SKM-1 treated with dmso at 0.1 percent for 144 hours (cell line): ENCODE results near the gene RNF207.

Experiments
- DNase-seq: peaks from one replicate; lab custom pipeline; 2025; ENCODE audit not compliant: unreplicated experiment; lab: John Stamatoyannopoulos, UW

Gene RNF207

DNA sequence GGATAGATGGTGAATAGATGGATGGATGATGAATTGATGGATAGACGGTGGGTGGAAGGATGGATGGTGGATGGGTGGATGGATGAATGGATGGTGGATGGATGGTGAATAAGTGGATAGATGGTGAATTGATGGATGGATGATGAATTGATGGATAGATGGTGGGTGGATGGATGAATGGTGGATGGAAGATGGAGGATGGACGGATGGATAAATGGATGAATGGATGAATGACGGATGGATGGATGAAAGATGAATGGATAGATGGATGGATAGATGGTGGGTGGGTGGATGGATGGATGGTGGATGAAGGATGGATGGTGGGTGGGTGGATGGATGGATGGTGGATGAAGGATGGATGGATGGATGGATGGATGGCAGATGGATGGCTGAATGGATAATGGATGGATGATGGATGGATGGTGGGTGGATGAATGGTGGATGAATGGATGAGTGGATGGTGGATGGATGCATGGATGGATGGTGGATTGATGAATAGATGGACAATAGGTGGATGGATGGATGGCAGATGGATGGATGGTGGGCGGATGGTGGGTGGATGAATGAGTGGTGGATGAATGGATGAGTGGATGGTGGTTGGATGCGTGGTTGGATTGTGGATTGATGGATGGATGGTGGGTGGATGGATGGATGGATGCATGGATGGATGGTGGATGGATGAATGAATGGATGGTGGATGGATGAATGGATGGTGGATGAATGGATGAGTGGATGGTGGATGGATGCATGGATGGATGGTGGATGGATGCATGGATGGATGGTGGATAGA, 31.1 kb upstream of the RNF207 start:
- no peak for DNase-seq

DNA sequence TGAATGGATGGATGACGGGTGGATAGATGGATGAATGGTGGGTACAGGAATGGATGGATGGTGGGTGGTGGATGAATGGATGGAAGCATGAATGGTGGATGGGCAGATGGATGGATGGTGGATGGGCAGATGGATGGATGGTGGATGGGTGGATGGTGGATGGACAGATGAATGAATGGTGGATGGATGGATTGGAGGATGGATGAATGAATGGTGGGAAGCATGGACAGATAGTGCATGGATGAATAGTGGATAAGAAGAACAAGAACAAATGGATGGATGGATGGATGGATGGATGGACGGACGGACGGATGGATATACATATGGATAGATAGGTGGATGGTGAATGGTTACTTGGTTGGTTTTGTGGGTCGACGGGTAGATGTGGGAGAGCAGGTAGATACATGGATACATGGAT, 30.5 kb upstream of the RNF207 start:
- no peak for DNase-seq

DNA sequence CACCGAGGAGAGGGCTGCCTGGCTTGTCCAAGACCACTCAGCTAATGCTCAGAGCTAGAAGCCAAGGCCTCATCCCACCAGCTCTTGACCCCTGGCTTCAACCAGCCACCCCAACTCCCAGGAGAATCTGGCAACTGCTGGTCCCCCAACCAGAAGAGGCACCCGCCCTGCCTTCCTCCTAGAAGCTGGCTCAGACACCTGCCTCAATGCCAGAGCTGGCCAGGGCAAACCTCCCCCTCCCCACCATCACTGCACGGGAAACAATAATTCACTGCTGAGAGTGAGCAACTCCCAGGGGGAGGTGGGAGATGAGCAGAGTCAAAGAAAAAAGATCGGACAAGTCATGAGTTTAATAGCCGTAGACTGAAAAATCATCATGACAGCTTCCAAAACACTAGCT, 29.1 kb upstream of the RNF207 start:
- no peak for DNase-seq

DNA sequence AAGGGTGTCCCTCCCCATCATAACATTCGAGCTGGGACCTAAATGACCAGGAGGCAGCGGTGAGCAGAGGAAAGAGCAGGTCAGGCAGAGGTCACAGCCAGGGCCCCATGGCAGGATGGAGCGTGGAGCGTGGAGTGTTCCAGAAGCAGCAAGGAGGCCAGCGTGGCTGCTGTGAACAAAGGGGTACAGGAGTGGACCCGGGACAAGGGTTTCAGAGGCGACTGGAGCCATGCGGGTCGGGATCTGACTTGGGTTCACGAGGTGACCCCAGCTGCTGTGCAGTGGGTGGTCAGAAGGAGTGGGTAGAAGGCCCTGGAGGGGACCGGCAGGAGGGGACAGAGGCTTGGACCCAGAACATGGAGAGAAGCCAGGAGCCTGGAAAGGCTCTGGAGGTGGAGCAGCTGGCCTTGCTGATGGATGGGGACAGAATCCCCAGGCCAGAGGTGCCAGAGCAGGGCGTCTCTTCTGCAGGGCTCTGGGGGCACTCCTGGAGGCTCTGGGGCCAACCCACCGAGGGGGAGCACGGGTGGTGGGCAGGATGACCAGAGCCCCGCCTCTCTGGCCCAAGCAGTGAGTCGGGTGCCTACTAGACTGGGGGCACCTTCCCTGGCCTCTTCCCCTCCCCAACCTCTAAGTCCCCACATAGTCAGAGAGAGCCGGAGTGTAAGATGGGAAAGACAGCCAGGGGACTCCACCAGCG, 28.1 kb upstream of the RNF207 start:
- no peak for DNase-seq

DNA sequence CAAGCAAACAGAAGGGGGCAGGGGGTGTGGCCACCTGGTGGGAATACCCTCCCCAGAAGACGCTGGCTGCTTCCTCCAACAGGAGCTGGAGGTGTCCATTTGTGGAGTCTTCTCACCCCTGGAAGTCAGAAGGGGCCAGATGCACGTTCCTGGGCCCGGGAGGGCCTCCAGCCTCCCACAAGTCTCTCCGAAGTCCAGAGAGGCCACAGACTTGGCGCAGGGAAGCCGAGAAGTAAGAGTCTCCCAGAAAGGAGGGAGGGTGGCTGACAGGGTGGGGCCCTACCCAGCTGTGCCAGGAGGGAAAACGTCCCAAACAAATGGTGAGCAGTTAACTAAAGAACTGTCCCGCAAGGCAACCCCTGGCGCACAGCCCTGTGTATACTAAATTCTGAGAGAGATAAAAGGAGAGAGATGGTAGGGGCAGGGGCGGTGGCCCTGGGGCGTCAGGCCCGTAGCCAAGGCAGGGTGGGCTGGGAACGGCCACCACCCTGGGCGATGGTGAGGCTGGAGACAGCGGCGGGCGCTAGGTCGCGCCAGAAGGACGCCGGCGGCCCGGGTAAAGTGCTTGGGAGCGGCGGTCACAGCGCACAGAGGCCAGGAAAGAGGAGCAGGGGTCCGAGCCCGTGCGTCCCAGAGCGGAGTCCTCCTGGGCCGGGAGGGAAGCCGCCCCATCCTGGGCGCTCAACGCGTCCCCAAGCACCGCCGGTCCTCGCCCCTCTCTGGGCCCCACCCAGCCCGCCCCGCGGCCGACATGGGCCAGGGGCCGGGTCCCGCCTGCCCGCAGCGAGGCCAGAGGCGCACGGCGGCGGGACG, 27.0 kb upstream of the RNF207 start:
- no peak for DNase-seq

DNA sequence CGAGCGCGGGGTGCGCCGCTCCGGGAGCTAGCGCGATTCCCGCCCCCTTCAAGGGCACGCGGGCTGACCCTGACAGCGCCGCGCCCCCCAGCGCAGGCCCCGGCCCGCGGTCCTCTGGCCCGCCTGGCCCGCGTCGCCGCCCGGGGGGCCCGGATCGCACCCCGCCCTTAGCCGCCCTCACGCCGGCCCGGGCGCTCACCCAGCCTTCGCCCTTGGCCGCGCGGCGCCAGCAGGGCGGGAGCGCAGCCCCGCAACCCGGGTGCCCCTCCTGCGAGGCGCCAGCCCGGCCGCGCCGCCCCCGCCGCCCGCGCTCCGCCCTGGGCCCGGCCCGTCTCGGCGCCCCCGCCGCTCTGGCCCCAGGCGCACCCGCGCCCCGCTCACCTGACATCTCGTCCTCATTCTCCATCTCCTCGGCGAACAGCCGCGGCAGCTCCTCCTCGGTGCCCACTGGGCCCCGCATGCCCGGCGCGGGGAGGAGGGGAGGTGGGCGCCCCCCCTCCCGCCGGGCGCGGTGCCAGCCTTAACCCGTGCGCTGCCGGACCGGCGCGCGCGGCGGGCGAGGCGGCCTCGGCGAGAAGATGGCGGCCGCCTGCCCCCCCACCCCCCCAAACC, 26.2 kb upstream of the RNF207 start:
- DNase-seq: no peak

DNA sequence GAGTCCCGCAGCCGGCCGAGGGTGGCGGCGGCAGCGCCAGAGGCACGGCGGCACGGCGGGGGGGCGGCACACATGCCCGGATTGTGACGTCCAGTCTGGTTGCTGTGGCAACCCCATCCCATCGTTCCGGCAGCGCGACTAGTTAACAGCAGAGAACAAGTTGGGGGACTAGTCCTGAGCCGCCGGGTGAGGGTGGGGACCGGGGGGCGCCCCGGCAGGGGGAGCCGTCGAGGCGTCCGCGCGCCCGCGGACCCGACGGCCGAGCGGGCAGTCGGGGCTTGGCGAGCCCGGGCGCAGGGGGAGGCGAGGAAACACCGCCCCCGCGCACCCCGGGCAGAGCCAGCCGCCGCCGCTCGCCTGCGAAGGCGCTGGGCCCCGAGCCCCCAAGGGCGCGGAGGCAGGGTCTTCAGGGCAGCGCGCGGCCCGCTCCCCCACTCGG, 25.6 kb upstream of the RNF207 start, which contains the start of gene CHD5:
Gene CHD5 (minus strand): TSS at position 54 of the 439 bp plus-strand sequence. CDS start 298 bp downstream, outside the sequence.
- no peak for DNase-seq

DNA sequence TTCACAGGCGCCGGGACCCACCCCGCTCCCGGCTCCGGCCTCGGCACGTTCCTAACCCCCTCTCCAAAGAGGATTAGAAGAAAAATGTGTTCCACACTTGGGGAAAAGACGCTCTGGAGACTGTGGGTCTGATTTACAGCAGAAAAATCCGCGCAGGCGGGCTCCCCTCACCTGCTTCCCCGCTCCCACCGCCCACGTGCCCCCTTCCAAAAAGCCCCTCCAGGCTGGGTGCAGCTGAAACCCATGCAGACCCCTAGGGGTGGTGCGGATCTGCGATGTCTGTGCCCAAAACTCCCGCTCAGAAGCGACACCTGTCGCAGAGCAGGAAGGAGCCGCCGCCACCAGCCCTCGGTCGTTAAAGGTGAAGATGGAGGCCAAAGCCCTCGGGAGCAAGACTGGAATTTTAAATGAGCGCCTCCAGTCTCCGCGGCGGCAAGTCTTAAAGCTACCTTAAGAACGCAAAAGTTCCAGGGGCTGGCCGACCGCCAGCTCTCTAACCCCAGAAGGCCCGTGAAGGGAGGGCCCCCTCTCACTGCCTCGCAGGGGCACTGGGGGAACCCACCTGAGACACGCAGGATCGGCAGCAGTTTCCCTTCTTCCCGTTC, 25.1 kb upstream of the RNF207 start:
- no peak for DNase-seq

DNA sequence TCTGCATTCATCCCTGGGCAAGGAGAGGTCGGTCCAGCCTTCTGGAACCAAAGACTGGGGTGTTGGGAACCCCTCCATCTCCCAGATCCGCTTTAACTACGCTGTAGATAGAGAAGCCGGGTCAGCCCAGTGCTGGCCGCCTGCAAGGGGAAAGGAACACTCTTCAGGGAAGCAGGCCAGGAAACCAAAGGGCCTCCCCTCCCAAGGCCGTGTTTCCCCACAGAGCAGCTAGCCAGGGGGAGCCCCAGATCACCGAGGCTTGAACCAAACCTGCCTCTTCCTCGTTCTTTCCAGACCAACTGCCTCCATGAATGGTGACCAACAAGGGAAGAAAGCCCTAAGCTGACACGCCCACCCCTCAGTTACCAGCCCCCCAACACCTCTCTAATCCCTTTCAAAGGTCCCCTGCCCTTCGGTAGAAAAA, 24.6 kb upstream of the RNF207 start:
- DNase-seq: no peak

DNA sequence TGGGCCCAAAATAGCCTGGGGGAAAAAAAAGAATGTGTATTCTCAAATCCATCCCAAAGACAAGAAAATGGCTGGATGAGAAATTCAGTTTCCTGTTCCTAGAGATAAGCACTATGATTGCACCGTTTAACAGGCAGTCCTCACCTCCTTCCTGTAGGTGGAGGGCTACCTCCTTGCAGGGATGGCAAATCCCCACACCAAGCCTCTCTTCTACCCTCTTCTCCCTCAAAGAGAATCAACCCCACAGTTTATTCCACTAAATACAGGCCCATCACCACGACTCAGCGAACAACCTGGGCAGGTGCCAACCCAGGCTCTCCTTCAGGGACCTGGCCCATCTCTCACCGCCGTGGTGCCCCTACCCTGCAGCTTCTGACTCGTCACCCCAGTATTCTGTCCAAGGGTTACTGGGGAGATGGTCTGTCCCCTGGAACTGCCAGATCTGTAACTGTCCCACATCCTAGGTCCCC, 22.4 kb upstream of the RNF207 start:
- DNase-seq: no peak

DNA sequence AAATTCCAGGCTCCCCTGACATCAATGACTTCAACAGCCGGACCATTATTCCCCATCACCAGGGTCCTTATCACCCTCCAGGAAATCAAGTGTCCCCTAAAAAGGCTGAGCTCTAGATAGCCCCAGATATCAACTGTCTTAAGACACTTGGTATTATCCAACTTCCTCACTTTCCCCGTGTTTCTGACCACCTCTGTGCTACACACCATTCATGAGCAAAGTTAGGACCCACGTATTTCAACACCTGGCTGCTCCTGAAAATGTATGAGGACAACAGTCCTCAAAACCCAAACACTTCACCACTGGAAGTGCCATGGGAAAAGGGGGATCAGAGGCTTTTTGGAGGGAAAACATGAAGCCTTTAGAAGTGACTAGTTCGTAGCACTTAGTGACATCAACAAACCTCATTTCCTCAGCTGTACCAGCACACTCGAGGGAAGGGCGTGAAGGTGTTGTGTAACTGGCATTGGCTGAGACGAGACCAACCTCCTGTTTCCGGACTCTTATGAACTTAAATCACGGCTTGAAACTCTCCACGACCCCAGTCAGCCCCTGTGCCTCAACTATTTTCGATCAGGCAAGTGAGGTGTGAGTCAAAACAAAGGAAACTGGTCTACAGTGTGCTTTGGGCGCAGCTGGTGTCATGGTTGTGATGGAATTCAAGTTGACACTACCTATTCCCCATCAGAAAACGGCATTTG, 21.7 kb upstream of the RNF207 start:
- peak; percentile 24 for DNase-seq

DNA sequence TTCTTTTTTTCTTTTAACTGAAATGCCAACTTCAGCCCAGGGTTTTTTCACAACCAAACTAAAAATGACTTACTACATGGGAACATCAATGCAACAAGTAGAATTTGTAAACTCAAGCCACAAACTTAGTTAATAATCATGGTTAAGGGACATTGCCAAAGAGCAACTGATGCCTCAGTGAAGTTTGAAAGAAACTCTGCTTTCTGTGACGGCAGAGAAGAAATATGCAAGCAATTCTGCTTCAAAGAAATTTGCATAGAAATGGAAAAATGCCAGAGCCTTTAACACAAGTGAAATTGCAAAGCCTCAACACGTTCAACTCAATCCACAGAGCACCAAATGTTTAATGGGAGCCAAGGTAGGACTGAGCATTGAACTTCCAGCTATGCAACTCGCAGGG, 20.8 kb upstream of the RNF207 start:
- DNase-seq: no peak

DNA sequence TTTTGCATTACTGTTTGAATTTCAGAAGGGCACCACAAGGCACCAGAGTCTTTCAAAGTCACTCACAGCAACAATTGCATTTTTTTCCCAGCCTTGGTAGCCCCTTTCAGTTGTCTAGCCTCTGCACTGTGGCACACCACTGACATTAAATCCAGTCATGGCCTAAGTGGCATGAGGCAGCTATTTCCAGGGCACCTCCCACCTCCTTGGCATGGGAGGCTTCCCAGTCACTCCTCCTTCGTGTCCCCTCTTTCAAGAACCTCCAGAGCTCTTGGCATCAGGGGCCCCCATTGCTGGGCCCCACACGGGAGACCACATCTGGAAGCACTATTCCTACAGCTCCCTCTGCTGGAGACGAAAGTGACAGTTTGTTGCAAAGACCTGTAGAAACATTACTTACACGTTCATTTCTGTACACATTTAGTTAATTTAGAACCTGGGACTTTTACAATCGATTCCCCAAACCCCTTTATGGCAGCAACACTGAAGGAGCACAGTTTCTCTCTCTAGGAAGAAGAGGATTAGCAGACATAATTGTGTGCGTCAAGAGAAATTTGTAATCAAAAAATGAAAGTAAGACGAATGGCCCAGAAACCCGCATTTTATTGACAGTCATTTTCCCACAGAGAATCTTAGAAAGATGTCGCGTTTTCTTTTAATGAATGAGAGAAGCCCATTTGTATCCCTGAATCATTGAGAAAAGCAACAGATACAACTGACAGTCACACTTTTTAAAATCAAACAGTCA, 20.1 kb upstream of the RNF207 start:
- no peak for DNase-seq

DNA sequence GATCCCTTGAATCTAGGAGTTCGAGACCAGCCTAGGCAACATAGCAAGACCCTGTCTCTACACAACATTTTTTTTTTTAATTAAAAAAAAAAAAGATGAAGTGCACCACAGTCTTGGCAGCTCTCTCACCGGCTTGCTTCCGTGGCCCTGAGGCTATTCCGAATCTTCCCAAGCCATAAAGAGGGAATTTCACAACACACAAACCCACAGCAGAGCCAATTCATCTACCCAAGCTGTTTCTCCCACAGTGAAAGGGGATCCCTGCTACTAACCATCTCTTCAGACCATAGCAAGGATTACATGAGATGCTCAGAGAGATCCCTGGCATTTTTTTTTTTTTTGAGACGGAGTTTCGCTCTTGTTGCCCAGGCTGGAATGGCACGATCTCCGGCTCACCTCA, 17.5 kb upstream of the RNF207 start:
- DNase-seq: no peak

DNA sequence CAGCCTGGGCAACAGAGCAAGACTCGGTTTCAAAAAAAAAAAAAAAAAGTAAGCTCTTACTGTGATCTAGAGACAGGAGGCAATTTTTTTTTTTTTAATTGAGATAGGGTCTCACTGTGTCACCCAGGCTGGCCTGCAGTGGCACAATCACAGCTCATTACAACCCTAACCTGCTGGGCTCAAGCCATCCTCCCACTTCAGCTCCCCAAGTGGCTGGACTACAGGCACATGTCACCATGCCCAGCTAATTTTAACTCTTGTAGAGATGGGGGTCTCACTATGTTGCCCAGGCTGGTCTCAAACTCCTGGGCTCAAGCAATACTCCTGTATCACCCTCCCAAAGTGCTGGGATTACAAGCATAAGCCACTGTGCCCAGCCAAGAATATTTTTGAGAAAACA, 14.0 kb upstream of the RNF207 start:
- DNase-seq: no peak

DNA sequence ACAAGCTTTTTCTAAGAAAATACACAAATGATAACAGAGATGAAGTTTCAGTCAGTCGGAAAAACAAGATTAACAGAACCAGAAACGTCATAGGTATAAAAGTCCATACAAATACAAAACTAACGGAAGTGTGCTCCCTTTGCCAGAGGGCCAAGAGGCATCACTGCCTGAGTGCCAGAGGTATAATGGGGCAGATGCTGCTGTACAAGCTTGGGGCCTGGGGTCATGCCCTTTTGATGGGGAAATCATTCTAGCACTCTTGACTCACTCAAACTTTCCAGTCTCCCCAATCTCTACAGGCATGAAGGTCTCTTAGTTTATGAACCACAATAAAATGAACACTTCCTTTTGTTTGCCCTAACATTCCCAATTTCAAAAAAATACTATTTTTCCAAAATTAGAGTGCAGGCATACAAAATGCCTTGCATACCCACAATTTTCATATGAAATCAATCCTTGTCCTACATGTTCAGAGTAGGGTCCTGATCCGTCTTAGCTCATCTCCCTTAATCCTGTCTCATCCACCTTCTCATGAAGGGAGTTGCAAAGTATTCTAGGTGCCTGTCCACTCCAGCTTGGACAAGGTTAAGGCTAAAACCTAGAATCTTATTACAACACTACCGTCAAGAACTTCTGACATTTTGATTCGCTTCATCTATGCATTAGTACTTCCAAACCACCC, 8.0 kb upstream of the RNF207 start:
- no peak for DNase-seq

DNA sequence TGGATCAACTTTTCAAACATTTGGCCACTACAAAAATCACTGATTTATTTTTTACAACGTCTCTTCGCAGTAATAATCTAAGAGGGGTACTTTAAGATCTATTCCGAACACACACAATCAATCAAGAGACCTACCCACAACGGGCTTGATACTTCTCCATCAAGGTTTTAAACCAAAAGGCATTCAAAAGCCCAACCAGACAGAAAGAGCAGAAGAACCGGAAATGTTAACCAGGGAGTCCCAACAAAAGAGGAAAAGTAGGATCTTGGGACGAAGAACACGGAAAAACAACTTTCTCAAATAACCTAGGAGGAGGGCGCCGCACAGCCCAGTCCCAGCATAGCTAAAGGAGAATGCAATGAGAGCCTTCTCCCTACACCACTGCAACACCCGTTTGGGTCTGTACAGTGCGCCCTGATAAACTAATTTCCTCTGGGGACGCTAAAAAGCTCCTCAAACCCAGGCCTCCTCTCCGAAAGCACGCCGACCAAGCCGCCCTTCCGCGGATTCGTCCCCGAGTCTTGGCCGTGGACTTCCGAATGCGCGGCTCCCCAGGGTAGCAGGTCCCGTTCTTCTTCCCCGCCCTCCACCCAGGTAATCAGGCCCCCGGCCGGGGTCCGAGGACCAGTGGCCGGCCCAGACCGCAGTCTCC, 7.1 kb upstream of the RNF207 start:
- DNase-seq: no peak
